ENCODE data around the gene TTC9B.

Gene TTC9B

DNA sequence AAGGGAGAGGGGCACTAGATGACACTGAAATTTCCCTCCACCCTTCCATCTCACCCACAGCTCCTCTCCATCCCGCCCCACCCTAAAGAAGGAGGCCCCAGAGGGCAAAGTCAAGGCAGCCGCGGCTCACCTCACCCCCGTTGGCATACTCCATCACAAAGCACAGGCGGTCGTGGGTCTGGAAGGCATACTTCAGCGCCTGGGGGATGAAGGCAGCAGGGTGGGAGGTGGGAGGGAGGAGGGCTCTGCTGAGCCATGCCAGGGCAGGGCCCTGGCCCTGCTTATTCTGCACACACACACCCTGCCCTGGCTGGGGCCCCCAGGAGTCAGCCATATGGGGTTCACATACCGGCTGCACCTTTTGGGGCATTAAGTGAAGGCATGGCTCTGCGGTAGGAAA is 20.6 kb upstream of the TTC9B start:
- H3K4me2 ChIP-seq (ENCODE audit: low read length) = no peak overlapping the region
- no peaks in the 10 kb centered on the region for H3F3A ChIP-seq (ENCODE audit: insufficient read depth, low read length)
- H3K27ac ChIP-seq (ENCODE audit: low read depth, low read length, poor library complexity, severe bottlenecking) = no peak overlapping the region
- H3K79me2 ChIP-seq (ENCODE audit: insufficient read depth, low read length) = no peaks in the 10 kb centered on the region
- H3K4me1 ChIP-seq (ENCODE audit: insufficient read depth, low read length, severe bottlenecking) = no peaks in the 10 kb centered on the region
- no peaks in the 10 kb centered on the region for H4K20me1 ChIP-seq (ENCODE audit: insufficient read depth, low read length)
- TF ChIP-seq, protein P1, sequence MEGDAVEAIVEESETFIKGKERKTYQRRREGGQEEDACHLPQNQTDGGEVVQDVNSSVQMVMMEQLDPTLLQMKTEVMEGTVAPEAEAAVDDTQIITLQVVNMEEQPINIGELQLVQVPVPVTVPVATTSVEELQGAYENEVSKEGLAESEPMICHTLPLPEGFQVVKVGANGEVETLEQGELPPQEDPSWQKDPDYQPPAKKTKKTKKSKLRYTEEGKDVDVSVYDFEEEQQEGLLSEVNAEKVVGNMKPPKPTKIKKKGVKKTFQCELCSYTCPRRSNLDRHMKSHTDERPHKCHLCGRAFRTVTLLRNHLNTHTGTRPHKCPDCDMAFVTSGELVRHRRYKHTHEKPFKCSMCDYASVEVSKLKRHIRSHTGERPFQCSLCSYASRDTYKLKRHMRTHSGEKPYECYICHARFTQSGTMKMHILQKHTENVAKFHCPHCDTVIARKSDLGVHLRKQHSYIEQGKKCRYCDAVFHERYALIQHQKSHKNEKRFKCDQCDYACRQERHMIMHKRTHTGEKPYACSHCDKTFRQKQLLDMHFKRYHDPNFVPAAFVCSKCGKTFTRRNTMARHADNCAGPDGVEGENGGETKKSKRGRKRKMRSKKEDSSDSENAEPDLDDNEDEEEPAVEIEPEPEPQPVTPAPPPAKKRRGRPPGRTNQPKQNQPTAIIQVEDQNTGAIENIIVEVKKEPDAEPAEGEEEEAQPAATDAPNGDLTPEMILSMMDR (IDR thresholded peaks at IDR 0.05; ENCODE audit: low read length) = no peak
- TF ChIP-seq EZH2 (IDR thresholded peaks at IDR 0.05; ENCODE audit: borderline replicate concordance, low read length) = no peak
- no peaks in the 10 kb centered on the region for H3K9me3 ChIP-seq (ENCODE audit: low read length)
- no peak overlapping the region for H3K9ac ChIP-seq (ENCODE audit: low read length)
- peaks cover 72% of the 10 kb centered on the region for H3K36me3 ChIP-seq (ENCODE audit: insufficient read depth, low read length)
- no peak overlapping the region for H2AFZ ChIP-seq (ENCODE audit: low read length)
- no peaks in the 10 kb centered on the region for H3K9me2 ChIP-seq (ENCODE audit: low read depth, low read length)
- H3K27me3 ChIP-seq (ENCODE audit: insufficient read depth, low read length) = no peaks in the 10 kb centered on the region
- H3K4me3 ChIP-seq (ENCODE audit: low read depth, low read length, poor library complexity, severe bottlenecking) = no peak overlapping the region

DNA sequence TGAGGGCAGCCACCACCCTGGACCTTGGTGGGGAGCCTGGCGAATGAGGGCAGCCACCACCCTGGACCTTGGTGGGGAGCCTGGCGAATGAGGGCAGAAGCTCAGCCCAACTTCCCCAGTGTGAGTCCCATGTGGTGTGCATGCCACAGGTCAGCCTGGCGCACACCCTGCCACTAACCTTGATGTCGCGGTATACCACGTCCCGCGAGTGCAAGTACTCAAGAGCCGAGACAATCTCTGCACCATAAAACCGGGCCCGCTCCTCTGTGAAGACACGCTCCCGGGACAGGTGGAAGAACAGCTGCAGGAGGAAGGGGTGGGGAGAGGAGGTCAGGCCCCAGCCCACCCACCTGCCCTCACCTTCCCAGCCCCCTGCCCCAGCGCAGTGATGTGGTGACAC is 19.6 kb upstream of the TTC9B start:
- H4K20me1 ChIP-seq (ENCODE audit: insufficient read depth, low read length) = no peaks in the 10 kb centered on the region
- no peak overlapping the region for H3K27ac ChIP-seq (ENCODE audit: low read depth, low read length, poor library complexity, severe bottlenecking)
- H3K9me2 ChIP-seq (ENCODE audit: low read depth, low read length) = no peaks in the 10 kb centered on the region
- no peak for TF ChIP-seq EZH2 (IDR thresholded peaks at IDR 0.05; ENCODE audit: borderline replicate concordance, low read length)
- TF ChIP-seq, protein P1 (IDR thresholded peaks at IDR 0.05; ENCODE audit: low read length) = no peak
- H3K36me3 ChIP-seq (ENCODE audit: insufficient read depth, low read length) = peaks cover 81% of the 10 kb centered on the region
- H3K27me3 ChIP-seq (ENCODE audit: insufficient read depth, low read length) = no peaks in the 10 kb centered on the region
- H3F3A ChIP-seq (ENCODE audit: insufficient read depth, low read length) = no peaks in the 10 kb centered on the region
- no peak overlapping the region for H3K9ac ChIP-seq (ENCODE audit: low read length)
- H3K4me3 ChIP-seq (ENCODE audit: low read depth, low read length, poor library complexity, severe bottlenecking) = no peak overlapping the region
- no peaks in the 10 kb centered on the region for H3K79me2 ChIP-seq (ENCODE audit: insufficient read depth, low read length)
- H2AFZ ChIP-seq (ENCODE audit: low read length) = no peak overlapping the region
- H3K4me1 ChIP-seq (ENCODE audit: insufficient read depth, low read length, severe bottlenecking) = no peaks in the 10 kb centered on the region
- no peaks in the 10 kb centered on the region for H3K9me3 ChIP-seq (ENCODE audit: low read length)
- no peak overlapping the region for H3K4me2 ChIP-seq (ENCODE audit: low read length)

DNA sequence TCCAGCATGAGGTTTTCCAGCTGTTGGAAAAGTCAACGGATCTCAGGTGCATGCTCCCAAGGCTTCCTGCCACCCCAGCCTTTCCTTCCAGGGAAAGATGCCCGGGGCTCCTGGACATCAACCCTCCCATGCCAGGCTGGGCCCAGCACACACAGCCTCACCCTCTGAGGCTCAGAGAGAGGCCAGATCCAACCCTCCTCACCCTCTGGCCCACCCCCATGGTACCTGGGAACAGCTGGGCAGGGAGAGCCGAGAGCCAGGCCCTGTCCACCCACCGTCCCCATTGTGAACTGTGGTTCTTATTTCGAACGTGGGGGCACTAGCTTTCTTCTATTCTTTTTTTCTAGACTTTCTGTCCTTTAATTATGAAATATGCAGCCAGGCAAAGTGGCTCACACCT is 18.2 kb upstream of the TTC9B start:
- Histone ChIP-seq H4K20me1 (ENCODE audit: insufficient read depth, low read length) (no peaks in the 10 kb centered on the region), H3K36me3 (ENCODE audit: insufficient read depth, low read length) (peaks cover 76% of the 10 kb centered on the region), H3F3A (ENCODE audit: insufficient read depth, low read length) (no peaks in the 10 kb centered on the region), H3K4me1 (ENCODE audit: insufficient read depth, low read length, severe bottlenecking) (no peaks in the 10 kb centered on the region), H3K79me2 (ENCODE audit: insufficient read depth, low read length) (no peaks in the 10 kb centered on the region), H3K9ac (ENCODE audit: low read length) (no peak overlapping the region), H2AFZ (ENCODE audit: low read length) (no peak overlapping the region), H3K27me3 (ENCODE audit: insufficient read depth, low read length) (no peaks in the 10 kb centered on the region), H3K27ac (ENCODE audit: low read depth, low read length, poor library complexity, severe bottlenecking) (no peak overlapping the region), H3K4me3 (ENCODE audit: low read depth, low read length, poor library complexity, severe bottlenecking) (no peak overlapping the region), H3K9me3 (ENCODE audit: low read length) (no peaks in the 10 kb centered on the region), H3K9me2 (ENCODE audit: low read depth, low read length) (no peaks in the 10 kb centered on the region), H3K4me2 (ENCODE audit: low read length) (no peak overlapping the region)
- TF ChIP-seq, protein P1 (IDR thresholded peaks at IDR 0.05; ENCODE audit: low read length) = no peak
- TF ChIP-seq EZH2 (IDR thresholded peaks at IDR 0.05; ENCODE audit: borderline replicate concordance, low read length) = no peak

All from OCI-LY1 (cell line).